GM12891 (cell line): ENCODE measurements around the gene VSTM2B.

Experiments
- DNase-seq: peaks from one replicate; pipeline ENCODE4 v3.0.0; 2011; ENCODE audit warnings: low spot score; ENCODE audit not compliant: insufficient read length
- FAIRE-seq: peaks from 2 replicates; lab custom pipeline; 2011; peaks lifted over from hg19 to GRCh38; lab: Jason Lieb, UNC
- PAX5 ChIP-seq: IDR thresholded peaks from 2 replicates; pipeline ENCODE4 v1.6.1; 2011; ENCODE audit warnings: low read length, moderate library complexity, mild to moderate bottlenecking; ENCODE audit not compliant: insufficient read depth, severe bottlenecking
- POLR2A ChIP-seq: IDR thresholded peaks from 2 replicates; pipeline ENCODE4 v1.6.1; 2011; ENCODE audit warnings: low read depth, low read length, control low read depth
- POLR2AphosphoS5 ChIP-seq: IDR thresholded peaks from 2 replicates; pipeline ENCODE4 v1.6.1; 2011; ENCODE audit warnings: low read depth, low read length, control low read depth
- POU2F2 ChIP-seq: IDR thresholded peaks from 2 replicates; pipeline ENCODE4 v1.6.1; 2011; ENCODE audit warnings: low read depth, mild to moderate bottlenecking, control low read depth, low read length, moderate library complexity
- SPI1 ChIP-seq: IDR thresholded peaks from 2 replicates; pipeline ENCODE4 v1.6.1; 2011; ENCODE audit warnings: low read depth, low read length, control low read depth
- TAF1 ChIP-seq: IDR thresholded peaks from 2 replicates; pipeline ENCODE4 v1.6.1; 2011; ENCODE audit warnings: low read depth, low read length, control low read depth

The VSTM2B gene

GRCh38 chr19:29503785-29504184 lies 22.0 kb upstream of the VSTM2B start:
- FAIRE-seq (no peak), DNase-seq (no peak)
- TF ChIP-seq TAF1, result no peak
- TF ChIP-seq PAX5, result no peak
- TF ChIP-seq SPI1, result no peak
- no peak for TF ChIP-seq POLR2A
- TF ChIP-seq POU2F2, result no peak
- no peak for TF ChIP-seq POLR2AphosphoS5

- FAIRE-seq (no peak), DNase-seq (no peak)
- TF ChIP-seq POU2F2 (no peak), POLR2A (no peak), PAX5 (no peak), POLR2AphosphoS5 (no peak), SPI1 (no peak), TAF1 (no peak)
Measured at GRCh38 chr19:29504454-29504853, 21.3 kb upstream of the VSTM2B start.

- DNase-seq (no peak), FAIRE-seq (no peak)
- TF ChIP-seq SPI1 (no peak), PAX5 (no peak), POLR2A (no peak), POLR2AphosphoS5 (no peak), TAF1 (no peak), POU2F2 (no peak)
Measured at GRCh38 chr19:29505097-29505824, 20.5 kb upstream of the VSTM2B start.

- no peak for FAIRE-seq
- TF ChIP-seq TAF1, result no peak
- no peak for TF ChIP-seq SPI1
- no peak for TF ChIP-seq PAX5
- TF ChIP-seq POLR2AphosphoS5, result no peak
- TF ChIP-seq POU2F2, result no peak
- no peak for DNase-seq
Measured at GRCh38 chr19:29506619-29506911, 19.2 kb upstream of the VSTM2B start.

GRCh38 chr19:29507081-29507860 lies 18.5 kb upstream of the VSTM2B start:
- DNase-seq (no peak), FAIRE-seq (no peak)
- TF ChIP-seq POLR2A (no peak), TAF1 (no peak), PAX5 (no peak), POLR2AphosphoS5 (no peak)

GRCh38 chr19:29508181-29508580 lies 17.6 kb upstream of the VSTM2B start:
- FAIRE-seq (no peak), DNase-seq (no peak)
- TF ChIP-seq TAF1 (no peak), POLR2A (no peak), POU2F2 (no peak), PAX5 (no peak), SPI1 (no peak), POLR2AphosphoS5 (no peak)

- FAIRE-seq (no peak), DNase-seq (no peak)
- no peak for TF ChIP-seq PAX5
Measured at GRCh38 chr19:29509456-29509855, 16.3 kb upstream of the VSTM2B start.

- DNase-seq (no peak), FAIRE-seq (no peak)
- TF ChIP-seq POU2F2 (no peak), POLR2A (no peak), TAF1 (no peak), PAX5 (no peak), SPI1 (no peak), POLR2AphosphoS5 (no peak)
Measured at GRCh38 chr19:29510701-29511265, 15.0 kb upstream of the VSTM2B start.

- TF ChIP-seq TAF1 (no peak), PAX5 (no peak), SPI1 (no peak), POLR2A (no peak), POU2F2 (no peak), POLR2AphosphoS5 (no peak)
- DNase-seq (no peak), FAIRE-seq (no peak)
Measured at GRCh38 chr19:29511768-29512167, 14.0 kb upstream of the VSTM2B start.

- TF ChIP-seq PAX5, result no peak
- no peak for TF ChIP-seq POLR2A
- TF ChIP-seq TAF1, result no peak
- no peak for TF ChIP-seq POLR2AphosphoS5
- FAIRE-seq, result no peak
- no peak for DNase-seq
Measured at GRCh38 chr19:29512748-29513147, 13.0 kb upstream of the VSTM2B start.
